Activated CD8-positive, alpha-beta T cell treated with anti-CD3 and anti-CD28 coated beads for 36 hours (primary cell): ENCODE results near the gene MYO5C. TPM values are rescaled to one million over a fixed set of nuclear protein-coding genes. Genes with fewer than 3 reads are reported as not detected.

Experiments
- ATAC-seq: fragments of 200-7000 bp; cut with Tn5 transposase; one replicate; pipeline ENCODE4 v1.10.0; 2021; ENCODE audit warnings: mild to moderate bottlenecking, moderate library complexity
- CTCF ChIA-PET: fragments of 350-600 bp; sonication (Branson Sonifier 250); formaldehyde crosslinking; loops from one replicate; lab custom pipeline; 2021; ENCODE audit warnings: antibody characterized with exemption; lab: Charles Lee
- POLR2A ChIA-PET: fragments of 350-600 bp; sonication (Branson Sonifier 250); formaldehyde crosslinking; loops from one replicate; lab custom pipeline; 2021; ENCODE audit warnings: antibody characterized with exemption; lab: Charles Lee
- DNase-seq: peaks from one replicate; pipeline ENCODE4 v3.0.0-alpha.2; 2020
- H3K27ac Mint-ChIP-seq: one replicate; pipeline ENCODE4 v1.8.0; 2021; ENCODE audit warnings: mild to moderate bottlenecking, mixed read lengths
- H3K27me3 Mint-ChIP-seq: one replicate; pipeline ENCODE4 v1.8.0; 2021; ENCODE audit warnings: mixed read lengths
- H3K36me3 Mint-ChIP-seq: one replicate; pipeline ENCODE4 v1.8.0; 2021; ENCODE audit warnings: low read depth, mixed read lengths
- H3K4me1 Mint-ChIP-seq: one replicate; pipeline ENCODE4 v1.8.0; 2021; ENCODE audit warnings: low read depth, mixed read lengths
- H3K4me3 Mint-ChIP-seq: one replicate; pipeline ENCODE4 v1.8.0; 2021; ENCODE audit warnings: mild to moderate bottlenecking, moderate library complexity, mixed read lengths
- H3K9me3 Mint-ChIP-seq: one replicate; pipeline ENCODE4 v1.8.0; 2021; ENCODE audit warnings: mixed read lengths
- CTCF ChIP-seq: fragments of 200-600 bp; IDR thresholded peaks from one replicate; pipeline ENCODE4 v1.8.0; 2022; ENCODE audit warnings: antibody characterized with exemption, mild to moderate bottlenecking
- intact Hi-C: fragments of 100-400 bp; cut with micrococcal nuclease; formaldehyde crosslinking; loops from one replicate; pipeline ENCODE4 v1.10.0; 2022
- total RNA-seq, 2 experiments: library from RNA; stranded (reverse); gene quantifications; one replicate each; pipeline ENCODE4 v1.2.3, GENCODE V29; 2021

Gene MYO5C
- total RNA-seq, 2 experiments from 2014 or later: 1.3 to 1.9 TPM

DNA sequence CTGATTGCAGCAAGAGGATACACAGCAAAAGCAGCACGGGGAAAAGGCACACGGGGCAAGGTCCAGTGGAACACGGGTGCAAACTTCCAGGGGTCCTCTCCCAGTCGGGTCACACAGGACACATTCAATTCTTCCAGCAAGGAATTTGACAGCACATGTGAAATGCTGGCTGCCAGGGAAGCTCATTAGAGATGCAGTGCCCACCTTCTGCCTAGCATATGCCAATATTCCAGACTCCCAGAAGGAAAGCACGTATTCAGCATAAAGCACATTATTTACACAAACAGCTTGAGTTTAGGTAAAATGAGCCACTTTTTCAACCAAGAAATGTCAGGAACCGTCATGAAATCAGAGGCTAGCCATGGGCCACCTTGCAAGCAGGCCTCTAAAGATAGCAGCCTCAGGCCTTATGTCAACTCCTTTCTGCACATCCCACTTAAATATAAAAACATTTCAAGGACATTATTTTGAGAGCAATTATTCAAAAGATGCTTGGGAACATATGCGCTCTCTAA, 19.3 kb downstream of the MYO5C start:
- no peaks in the 10 kb centered on the region for H3K9me3 Mint-ChIP-seq
- intact Hi-C loops: no loop called here
- no peaks in the 10 kb centered on the region for H3K4me1 Mint-ChIP-seq
- no peak for ATAC-seq
- DNase-seq: no peak
- H3K27ac Mint-ChIP-seq: no peak overlapping the region
- no peaks in the 10 kb centered on the region for H3K36me3 Mint-ChIP-seq
- H3K27me3 Mint-ChIP-seq: peaks cover 5% of the 10 kb centered on the region
- POLR2A ChIA-PET: interaction anchor here (0.6 kb wide), 1 partner anchor 450 kb away, joined by 3 read pairs; no protein-coding TSS in a partner anchor
- CTCF ChIA-PET: interaction anchor here (4.1 kb wide), 1 partner anchor 20 kb away, joined by 20 read pairs; no protein-coding TSS in a partner anchor
- no peak overlapping the region for H3K4me3 Mint-ChIP-seq
- no peak for TF ChIP-seq CTCF

DNA sequence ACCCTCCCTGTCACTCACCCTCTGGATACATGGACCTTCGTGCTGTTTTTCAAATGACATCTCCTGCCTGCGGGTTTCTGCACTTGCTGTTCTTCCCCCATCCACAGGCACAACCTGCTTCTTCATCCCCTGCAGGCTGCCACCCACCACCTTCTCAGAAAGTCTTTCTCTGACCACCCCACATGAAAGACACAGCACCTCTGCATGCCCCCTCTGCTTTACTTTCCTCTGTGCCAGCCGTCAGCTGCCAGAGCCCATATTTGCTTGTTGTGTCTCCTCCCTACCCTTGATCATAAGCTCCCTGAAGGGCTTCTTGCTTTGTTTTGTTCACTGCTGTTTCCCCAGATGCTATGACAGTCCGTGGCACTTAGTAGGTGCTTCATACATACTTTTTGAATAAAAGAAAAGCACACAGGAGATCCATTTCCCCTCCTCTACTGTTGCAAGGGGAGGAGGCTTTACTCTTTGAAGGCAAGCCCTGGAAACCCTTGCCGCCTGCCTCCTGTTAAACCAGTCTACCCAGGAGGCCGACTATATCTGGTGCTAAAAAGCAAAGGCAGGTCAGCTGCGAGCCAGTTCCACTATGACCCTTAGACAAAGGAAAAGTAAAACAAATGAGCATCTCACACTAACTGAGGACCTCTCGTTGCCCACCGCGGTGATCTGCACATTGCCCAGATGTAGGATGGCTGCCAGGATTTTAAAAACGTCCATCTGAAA, 31.9 kb downstream of the MYO5C start:
- peaks cover 37% of the 10 kb centered on the region for H3K4me1 Mint-ChIP-seq
- H3K4me3 Mint-ChIP-seq: peak overlapping the region; percentile 6
- CTCF ChIA-PET: no interaction called here
- H3K27me3 Mint-ChIP-seq: no peaks in the 10 kb centered on the region
- H3K9me3 Mint-ChIP-seq: no peaks in the 10 kb centered on the region
- ATAC-seq (no peak), DNase-seq (peak; percentile 31)
- intact Hi-C loops: loop anchor here (10.0 kb wide), 1 partner anchor 271 kb away; no protein-coding TSS in a partner anchor
- H3K36me3 Mint-ChIP-seq: peaks cover 3% of the 10 kb centered on the region
- H3K27ac Mint-ChIP-seq: peak overlapping the region; percentile 93
- POLR2A ChIA-PET: no interaction called here
- no peak for TF ChIP-seq CTCF

DNA sequence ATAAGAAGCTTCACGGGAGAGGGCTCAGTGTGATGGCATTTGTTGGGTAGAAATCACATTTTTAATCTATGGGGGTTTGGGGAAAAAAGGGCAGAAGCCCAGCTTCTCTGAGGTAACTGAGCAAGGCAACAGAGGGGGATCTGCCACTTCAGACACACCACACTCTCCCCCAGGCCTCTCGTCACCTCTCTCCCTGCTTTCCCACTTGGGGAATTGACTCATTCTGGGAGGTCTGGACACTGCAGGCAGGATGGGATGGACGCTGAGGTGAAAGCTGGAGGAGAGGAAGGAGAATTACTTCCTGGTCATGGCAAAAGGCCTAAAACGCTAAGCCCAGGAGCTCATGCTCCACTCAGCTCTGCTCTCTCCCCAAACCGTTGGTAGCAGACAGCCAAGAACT, 33.2 kb downstream of the MYO5C start:
- H3K27me3 Mint-ChIP-seq: no peaks in the 10 kb centered on the region
- peaks cover 39% of the 10 kb centered on the region for H3K4me1 Mint-ChIP-seq
- ChIA-PET POLR2A (interaction anchor here (1.0 kb wide), 1 partner anchor 109 kb away, joined by 4 read pairs; no protein-coding TSS in a partner anchor), CTCF (interaction anchor here (0.8 to 2.8 kb wide), 9 partner anchors 8 to 144 kb away, joined by 3 to 12 read pairs (median 3); no protein-coding TSS in a partner anchor)
- peak overlapping the region; percentile 56 for H3K4me3 Mint-ChIP-seq
- peak; percentile 10 for ATAC-seq
- DNase-seq: no peak
- peaks cover 3% of the 10 kb centered on the region for H3K36me3 Mint-ChIP-seq
- intact Hi-C loops: loop anchor here (10.0 kb wide), 1 partner anchor 272 kb away; no protein-coding TSS in a partner anchor
- TF ChIP-seq CTCF: no peak
- no peaks in the 10 kb centered on the region for H3K9me3 Mint-ChIP-seq
- H3K27ac Mint-ChIP-seq: peak overlapping the region; percentile 93

DNA sequence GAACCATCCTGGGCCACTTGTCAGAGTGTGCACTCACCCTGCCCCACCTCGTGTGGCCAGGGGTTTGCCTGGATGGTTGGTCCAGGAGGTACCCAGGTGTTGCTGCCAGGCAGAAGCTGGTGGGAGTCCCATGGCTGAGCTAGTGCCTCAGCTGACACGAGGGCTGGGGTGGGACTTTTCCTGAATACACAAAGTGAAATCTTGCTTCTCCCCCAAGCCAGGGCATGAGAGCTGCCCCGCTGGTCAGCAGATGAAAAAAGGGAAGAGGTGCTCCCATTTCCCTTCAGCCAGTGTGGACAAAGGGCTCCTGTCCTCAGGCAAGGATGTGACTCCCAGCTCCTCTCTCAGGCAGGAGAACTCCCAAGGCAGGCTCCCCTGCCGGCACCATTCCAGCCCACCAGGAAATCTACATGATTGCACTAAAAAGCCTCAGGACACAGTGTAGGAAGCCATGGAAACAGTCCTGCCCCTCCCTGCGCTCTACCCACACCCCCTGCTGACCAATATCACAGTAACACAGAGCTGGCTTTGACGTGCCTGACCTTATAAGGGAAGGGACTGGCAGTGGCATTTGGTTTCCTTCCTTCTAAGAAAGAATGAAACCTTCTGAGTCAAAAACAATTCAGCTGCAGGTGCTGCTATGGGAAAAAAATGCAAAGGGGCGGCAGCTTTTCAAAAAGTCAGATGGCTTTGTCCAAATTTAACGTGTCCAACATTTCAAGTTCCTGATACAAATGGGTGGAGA, 33.9 kb downstream of the MYO5C start:
- Mint-ChIP-seq H3K9me3 (no peaks in the 10 kb centered on the region), H3K27me3 (no peaks in the 10 kb centered on the region), H3K4me1 (peaks cover 45% of the 10 kb centered on the region), H3K36me3 (peaks cover 3% of the 10 kb centered on the region), H3K4me3 (peak overlapping the region; percentile 56), H3K27ac (peak overlapping the region; percentile 93)
- intact Hi-C loops: loop anchor here (2.0 to 10.0 kb wide), 2 partner anchors 273 to 473 kb away; no protein-coding TSS in a partner anchor
- ATAC-seq: peak; percentile 99
- POLR2A ChIA-PET: interaction anchor here (0.6 to 1.0 kb wide), 3 partner anchors 108 to 246 kb away, joined by 3 to 4 read pairs (median 3); no protein-coding TSS in a partner anchor
- CTCF ChIA-PET: interaction anchor here (0.8 to 2.8 kb wide), 11 partner anchors 8 to 145 kb away, joined by 3 to 12 read pairs (median 3); no protein-coding TSS in a partner anchor
- DNase-seq: peak; percentile 87
- TF ChIP-seq CTCF: peak; percentile 28
